NCI-H1694 treated with DMSO at 0.1 percent for 48 hours (cell line): ENCODE measurements around the gene POU5F1.
"Not testable (repeated sequence)": the region's sequence is repeated elsewhere in the genome, so short reads cannot be mapped to it uniquely, and the experiment has no call there.

Experiments
- DNase-seq: peaks from one replicate; lab custom pipeline; 2025; lab: John Stamatoyannopoulos, UW

The POU5F1 gene

DNA sequence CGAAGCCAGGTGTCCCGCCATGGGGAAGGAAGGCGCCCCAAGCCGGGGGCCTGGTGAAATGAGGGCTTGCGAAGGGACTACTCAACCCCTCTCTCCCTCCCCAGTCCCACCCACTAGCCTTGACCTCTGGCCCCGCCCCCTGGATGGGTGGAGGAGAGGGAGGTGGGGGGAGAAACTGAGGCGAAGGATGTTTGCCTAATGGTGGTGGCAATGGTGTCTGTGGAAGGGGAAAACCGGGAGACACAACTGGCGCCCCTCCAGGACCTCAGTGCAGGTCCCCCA, at the start of gene POU5F1:
TSS of gene POU5F1 (minus strand) at position 83 of the 282 bp plus-strand sequence. CDS start at position 21, 62 bp downstream.
- no peak for DNase-seq

GRCh38 chr6:31216208-31216898, 45.9 kb upstream of the POU5F1 start:
- no peak for DNase-seq

DNA sequence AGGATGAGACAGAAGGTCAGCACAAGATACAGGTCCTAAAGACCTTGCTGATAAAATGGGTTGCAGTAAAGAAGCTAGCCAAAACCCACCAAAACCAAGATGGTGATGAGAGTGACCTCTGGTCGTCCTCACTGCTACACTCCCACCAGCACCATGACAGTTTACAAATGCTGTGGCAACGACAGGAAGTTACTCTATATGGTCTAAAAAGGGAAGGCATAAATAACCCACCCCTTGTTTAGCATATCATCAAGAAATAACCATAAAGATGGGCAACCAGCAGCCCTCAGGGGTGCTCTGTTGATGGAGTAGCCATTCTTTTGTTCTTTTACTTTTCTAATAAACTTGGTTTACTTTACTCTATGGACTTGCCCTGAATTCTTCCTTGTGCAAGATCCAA, 44.7 kb upstream of the POU5F1 start:
- DNase-seq: not testable (repeated sequence)

DNA sequence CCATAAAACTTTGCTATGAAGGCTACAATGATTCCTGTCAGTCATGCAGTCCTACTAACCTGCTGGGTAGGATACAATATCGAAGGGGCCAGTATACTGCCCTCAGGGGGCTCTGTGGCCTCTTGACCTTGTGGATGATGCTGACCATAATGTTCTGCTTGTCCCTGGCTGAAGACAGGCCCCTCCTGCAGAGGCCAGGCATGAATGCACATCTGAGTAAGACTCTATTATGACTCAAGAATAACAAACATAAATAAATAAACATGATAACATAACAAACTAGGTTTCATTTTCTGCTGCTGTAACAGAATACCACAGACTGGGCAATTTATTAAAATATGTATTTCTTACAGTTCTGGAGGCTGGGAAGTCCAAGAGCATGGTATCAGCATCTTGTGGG, 44.0 kb upstream of the POU5F1 start:
- DNase-seq: no peak

DNA sequence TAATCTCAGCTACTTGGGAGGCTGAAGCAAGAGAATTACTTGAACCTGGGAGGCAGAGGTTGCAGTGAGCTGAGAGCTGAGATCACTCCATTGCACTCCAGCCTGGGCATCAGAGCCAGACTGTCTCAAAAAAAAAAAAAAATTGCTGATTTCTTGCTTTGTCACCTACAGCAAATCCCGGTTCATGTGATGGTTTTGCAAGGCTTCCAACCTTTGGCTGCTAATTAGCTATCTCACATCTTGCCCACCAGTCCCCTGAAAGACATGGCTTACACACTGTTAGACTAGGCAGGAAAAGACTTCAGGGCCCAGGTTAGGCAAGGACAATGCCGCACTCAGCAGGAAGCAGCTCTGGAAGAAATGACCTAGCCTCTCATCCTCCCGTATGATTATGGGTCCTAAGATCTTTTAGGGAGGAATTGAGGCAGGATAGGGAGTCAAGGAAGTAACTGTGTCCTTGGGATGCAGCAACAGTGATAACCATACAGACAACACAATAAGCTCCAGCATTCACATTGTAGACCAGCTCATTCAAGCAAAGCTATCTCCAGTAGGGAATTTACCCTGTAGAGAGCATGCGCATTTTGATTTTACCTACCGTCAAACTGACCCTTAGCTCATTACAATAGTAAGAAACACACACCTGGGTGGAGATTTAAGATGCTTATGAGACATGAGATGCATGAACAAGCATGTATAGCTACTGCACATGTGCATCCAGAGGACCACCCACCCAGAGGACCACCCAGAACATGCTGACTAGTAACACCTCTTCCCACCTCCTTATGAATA, 40.5 kb upstream of the POU5F1 start:
- no peak for DNase-seq

GRCh38 chr6:31210123-31210522, 39.6 kb upstream of the POU5F1 start:
- DNase-seq: no peak

- DNase-seq: no peak
Observed at GRCh38 chr6:31209137-31209536, 38.7 kb upstream of the POU5F1 start.

DNA sequence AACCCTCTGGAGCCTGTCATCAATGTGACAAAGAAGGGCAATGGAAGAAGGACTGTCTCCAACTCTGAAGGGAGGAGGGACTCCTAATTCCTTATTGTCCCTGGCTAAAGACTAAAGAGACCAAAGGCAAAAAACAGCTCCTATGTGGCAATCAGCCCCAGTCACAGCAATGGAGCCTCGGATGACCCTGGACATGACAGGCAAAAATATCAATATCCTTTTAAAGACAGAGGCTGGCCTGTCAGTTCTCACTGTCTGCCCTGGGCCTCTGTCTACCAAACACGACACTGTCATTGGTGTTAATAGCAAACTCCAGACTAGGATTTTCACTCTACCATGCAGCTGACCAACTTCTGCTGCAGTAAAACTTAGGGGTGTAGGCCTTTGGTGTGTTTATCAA, 38.0 kb upstream of the POU5F1 start:
- DNase-seq: no peak

DNA sequence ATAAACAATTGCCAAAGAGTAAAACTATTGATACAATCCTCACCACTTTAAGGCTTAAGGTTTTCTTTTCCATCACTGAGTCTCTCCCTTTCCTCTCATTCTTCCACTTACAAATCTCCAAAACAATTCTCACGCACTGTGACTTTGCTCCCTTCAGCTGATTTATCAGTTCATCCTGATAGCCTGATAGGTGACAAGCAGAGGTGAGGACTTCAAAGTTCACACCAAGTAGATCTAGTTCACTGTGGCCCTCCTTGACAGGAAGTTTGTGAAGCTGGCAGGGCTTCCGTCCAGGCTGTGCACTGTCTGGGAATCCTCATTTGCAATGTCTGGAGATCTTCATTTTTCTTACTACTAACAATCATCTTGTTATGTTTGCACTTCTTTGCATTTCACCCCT, 35.2 kb upstream of the POU5F1 start:
- DNase-seq: no peak

DNA sequence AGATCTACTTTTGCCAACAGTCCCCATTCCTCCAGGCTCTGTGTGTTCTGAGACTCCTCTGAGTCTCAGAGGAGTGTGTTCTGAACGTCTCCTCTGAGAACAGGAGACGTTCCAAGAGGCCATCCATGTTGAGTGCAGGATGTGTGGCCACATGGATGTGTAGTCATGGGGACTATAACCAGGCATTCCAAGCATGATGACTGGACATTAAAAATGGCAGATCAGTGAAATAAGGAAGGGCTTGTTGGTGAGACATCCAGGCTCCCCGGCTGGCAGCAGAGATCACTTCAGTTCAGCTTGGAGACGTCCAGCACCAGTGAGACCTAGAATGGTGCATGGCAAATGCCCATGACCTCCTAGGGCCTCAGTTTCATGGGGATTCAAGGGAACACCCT, 34.3 kb upstream of the POU5F1 start:
- DNase-seq: no peak

GRCh38 chr6:31203345-31203979, 33.0 kb upstream of the POU5F1 start:
- no peak for DNase-seq

DNA sequence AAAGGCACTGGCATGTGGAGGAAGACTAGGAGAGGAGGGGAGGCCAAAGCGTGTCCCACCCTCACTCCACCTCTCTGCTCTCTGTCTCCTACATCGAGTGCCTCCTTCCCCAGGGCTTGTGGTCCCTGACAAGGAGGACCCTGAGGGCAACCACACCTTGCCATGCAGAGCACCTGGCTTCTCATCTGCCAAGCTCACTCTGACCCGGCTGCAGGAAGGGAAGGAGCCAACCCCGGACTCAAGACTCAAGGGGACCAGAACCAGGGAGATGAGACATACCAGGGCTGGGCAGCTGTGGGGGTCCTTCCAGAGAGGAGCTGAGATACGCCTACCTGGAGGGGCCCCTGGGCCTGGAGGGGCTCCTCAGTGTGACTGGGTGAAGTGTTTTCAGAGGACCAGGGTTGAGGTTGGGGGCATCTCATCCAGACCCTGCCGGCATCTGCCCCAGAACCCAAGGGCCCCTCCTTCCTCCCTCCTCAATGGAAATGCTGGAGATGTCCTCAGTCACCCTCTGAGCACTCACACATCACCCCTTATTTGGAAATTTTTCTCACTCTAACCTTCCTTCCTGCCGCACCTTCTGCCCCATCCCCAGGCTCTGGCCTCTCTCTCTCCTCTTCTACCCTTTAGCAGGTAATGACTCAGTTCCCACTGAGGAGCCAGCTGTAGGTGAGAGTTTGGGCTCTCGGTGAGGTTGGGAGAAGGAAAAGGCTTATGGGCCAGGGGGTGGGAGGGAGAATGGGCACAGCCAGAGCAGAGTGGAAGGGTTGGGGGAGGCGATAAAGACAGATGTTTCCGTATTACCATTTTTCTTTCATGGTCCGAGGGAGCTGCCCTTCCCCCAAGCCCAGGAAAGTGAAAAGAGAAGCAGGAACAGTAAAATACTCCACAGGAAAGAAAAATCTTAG, 32.0 kb upstream of the POU5F1 start:
- no peak for DNase-seq

DNA sequence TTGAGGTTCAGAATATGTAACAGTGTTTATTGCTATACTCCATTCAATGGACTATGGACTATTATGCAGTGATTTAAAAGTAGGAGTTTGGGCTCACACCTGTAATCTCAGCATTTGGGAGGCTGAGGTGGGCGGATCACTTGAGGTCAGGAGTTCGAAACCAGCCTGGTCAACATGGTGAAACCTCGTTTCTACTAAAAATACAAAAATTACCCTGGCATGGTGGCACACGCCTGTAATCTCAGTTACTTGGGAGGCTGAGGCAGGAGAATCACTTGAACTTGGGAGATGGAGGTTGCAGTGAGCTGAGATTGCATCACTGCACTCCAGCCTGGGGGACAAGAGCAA, 28.6 kb upstream of the POU5F1 start:
- DNase-seq: not testable (repeated sequence)

DNA sequence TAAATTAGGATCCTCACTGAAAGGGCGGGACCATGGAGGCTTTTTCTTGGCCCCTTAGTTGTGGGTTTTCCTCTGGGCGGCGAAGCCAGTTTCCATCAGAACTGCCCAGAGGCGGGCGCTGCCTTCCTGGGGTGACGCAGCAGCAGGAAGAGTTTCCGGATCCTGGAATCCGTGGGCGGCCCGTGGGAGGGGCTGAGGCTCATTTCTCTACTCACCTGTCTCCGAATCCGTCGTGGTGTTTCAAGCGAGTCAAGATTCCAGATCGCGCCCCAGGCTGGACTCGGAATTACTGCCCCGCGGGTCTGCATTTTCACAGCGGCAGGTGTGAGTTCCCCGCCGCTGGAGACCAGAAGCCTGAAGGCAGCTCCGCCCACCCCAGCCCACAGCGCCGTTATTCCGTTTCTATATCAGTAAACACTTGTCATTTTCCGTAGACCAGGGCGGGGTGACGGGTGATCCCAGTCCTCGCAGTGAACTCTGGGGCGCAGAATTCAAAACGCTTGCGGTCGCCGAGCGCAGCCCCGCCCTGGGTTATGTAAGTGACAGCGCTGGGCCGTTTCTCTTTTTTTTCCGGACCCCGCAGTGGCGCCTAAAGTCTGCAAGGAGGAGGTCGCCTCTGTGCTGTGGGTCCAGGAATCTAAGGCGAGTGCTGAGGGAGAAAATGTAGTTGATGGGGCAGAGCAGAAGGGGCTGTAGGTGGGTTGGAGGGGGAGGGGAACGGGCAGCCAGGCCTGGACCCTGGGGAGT, 27.2 kb upstream of the POU5F1 start:
- peak; percentile 51 for DNase-seq

DNA sequence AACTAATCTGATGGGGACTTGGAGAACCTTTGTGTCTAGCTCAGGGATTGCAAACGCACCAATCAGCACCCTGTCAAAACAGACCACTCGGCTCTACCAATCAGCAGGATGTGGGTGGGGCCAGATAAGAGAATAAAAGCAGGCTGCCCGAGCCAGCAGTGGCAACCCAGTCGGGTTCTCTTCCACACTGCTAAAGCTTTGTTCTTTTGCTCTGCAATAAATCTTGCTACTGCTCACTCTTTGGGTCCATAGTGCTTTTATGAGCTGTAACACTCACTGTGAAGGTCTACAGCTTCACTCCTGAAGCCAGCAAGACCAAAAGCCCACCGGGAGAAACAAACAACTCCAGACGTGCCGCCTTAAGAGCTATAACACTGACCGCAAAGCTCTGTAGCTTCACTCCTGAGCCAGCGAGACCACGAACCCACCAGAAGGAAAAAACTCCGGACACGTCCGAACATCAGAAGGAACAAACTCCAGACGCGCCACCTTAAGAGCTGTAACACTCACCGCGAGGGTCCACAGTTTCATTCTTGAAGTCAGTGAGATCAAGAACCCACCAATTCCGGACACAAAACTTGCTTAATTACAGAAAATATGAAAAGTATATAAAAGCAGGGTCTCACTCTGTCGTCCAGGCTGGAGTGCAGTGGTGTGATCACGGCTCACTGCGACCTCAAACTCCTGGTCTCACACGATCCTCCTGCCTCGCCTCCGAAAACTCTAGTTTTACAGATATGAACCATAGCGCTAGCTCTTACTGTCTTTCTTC, 26.0 kb upstream of the POU5F1 start:
- DNase-seq: not testable (repeated sequence)

DNA sequence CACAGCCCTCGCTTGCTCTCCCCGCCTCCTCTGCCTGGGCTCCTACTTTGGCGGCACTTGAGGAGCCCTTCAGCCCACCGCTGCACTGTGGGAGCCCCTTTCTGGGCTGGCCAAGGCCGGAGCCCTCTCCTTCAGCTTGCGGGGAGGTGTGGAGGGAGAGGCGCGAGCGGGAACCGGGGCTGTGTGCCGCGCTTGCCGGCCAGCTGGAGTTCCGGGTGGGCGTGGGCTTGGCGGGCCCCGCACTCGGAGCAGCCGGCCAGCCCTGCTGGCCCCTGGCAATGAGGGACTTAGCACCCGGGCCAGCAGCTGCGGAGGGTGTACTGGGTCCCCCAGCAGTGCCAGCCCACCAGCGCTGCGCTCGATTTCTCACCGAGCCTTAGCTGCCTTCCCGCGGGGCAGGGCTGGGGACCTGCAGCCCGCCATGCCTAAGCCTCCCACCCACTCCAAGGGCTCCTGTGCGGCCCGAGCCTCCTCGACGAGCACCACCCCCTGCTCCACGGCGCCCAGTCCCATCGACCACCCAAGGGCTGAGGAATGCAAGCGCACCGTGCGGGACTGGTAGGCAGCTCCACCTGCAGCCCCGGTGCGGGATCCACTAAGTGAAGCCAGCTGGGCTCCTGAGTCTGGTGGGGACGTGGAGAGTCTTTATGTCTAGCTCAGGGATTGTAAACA, 25.0 kb upstream of the POU5F1 start:
- not testable (repeated sequence) for DNase-seq

GRCh38 chr6:31194061-31194834, 23.8 kb upstream of the POU5F1 start:
- DNase-seq: no peak

GRCh38 chr6:31193206-31193605, 22.7 kb upstream of the POU5F1 start:
- DNase-seq: no peak

- peak; percentile 47 for DNase-seq
Observed at GRCh38 chr6:31192431-31193105, 22.1 kb upstream of the POU5F1 start.
